IMR-90 (cell line): ENCODE results near the gene SYTL2. TPM values are rescaled to one million over a fixed set of nuclear protein-coding genes. Genes with fewer than 3 reads are reported as not detected.
"Not testable (repeated sequence)": the region's sequence is repeated elsewhere in the genome, so short reads cannot be mapped to it uniquely, and the experiment has no call there.

Source experiments
- ATAC-seq: fragments of 200-7000 bp; cut with Tn5 transposase; 2 replicates; pipeline ENCODE4 v1.9.1; 2020; ENCODE audit warnings: low read depth, mild to moderate bottlenecking, moderate library complexity
- BruUV-seq: library from RNA; stranded (reverse); fragments of 400-500 nt; replicated peaks from 2 replicates; lab custom pipeline; 2021; lab: Mats Ljungman, UMichigan
- CTCF ChIA-PET: fragments of 300-600 bp; formaldehyde crosslinking; extraction: SDS; loops from one replicate; lab custom pipeline; 2021; ENCODE audit warnings: antibody characterized with exemption; lab: Yijun Ruan, JAX
- POLR2A ChIA-PET: fragments of 300-600 bp; sonication (Branson Sonifier 250); formaldehyde crosslinking; loops from one replicate; lab custom pipeline; 2022; ENCODE audit warnings: antibody characterized with exemption; ENCODE audit not compliant: unreplicated experiment; lab: Charles Lee
- DNase-seq: peaks from one replicate; pipeline ENCODE4 v3.0.0; 2013
- H2AFZ ChIP-seq: replicated peaks from 2 replicates; pipeline ENCODE3; 2013; ENCODE audit warnings: low read length, mild to moderate bottlenecking; ENCODE audit not compliant: poor library complexity
- H2AK5ac ChIP-seq: 2 replicates; pipeline ENCODE4 v1.6.1; 2013; ENCODE audit warnings: low read depth, low read length, inconsistent platforms
- H2AK9ac ChIP-seq: replicated peaks from 2 replicates; pipeline ENCODE3; 2013; ENCODE audit warnings: mild to moderate bottlenecking, low read depth, low read length, moderate library complexity; ENCODE audit not compliant: poor library complexity
- H2BK120ac ChIP-seq: 2 replicates; pipeline ENCODE4 v1.6.1; 2013; ENCODE audit warnings: low read depth, low read length, inconsistent platforms
- H2BK15ac ChIP-seq: 3 replicates; pipeline ENCODE4 v1.6.1; 2013; ENCODE audit warnings: low read depth, low read length, inconsistent platforms
- H2BK20ac ChIP-seq: 2 replicates; pipeline ENCODE4 v1.6.1; 2013; ENCODE audit warnings: low read depth, mild to moderate bottlenecking, inconsistent platforms, low read length, moderate library complexity
- H2BK5ac ChIP-seq: 2 replicates; pipeline ENCODE4 v1.6.1; 2013; ENCODE audit warnings: mild to moderate bottlenecking, low read depth, low read length, inconsistent platforms; ENCODE audit not compliant: poor library complexity, severe bottlenecking
- H3K14ac ChIP-seq: replicated peaks from 2 replicates; pipeline ENCODE4 v1.6.1; 2013; ENCODE audit warnings: low read depth, low read length, inconsistent platforms
- H3K18ac ChIP-seq: 2 replicates; pipeline ENCODE4 v1.6.1; 2013; ENCODE audit warnings: low read depth, low read length, control low read depth
- H3K23ac ChIP-seq: 2 replicates; pipeline ENCODE4 v1.6.1; 2013; ENCODE audit warnings: low read depth, low read length, inconsistent platforms
- H3K27ac ChIP-seq: 2 replicates; pipeline ENCODE4 v1.5.1; 2013; ENCODE audit warnings: mild to moderate bottlenecking, control low read depth, low read length; ENCODE audit not compliant: insufficient read depth
- H3K27me3 ChIP-seq: 2 replicates; pipeline ENCODE4 v1.6.1; 2013; ENCODE audit warnings: low read length; ENCODE audit not compliant: control insufficient read depth, insufficient read depth
- H3K36me3 ChIP-seq: 2 replicates; pipeline ENCODE4 v1.6.1; 2013; ENCODE audit warnings: low read length, mixed read lengths; ENCODE audit not compliant: control insufficient read depth, insufficient read depth
- H3K4ac ChIP-seq: 2 replicates; pipeline ENCODE4 v1.6.1; 2013; ENCODE audit warnings: low read depth, low read length, inconsistent platforms
- H3K4me1 ChIP-seq: 2 replicates; pipeline ENCODE4 v1.6.1; 2013; ENCODE audit warnings: low read length, mixed read lengths; ENCODE audit not compliant: control insufficient read depth, insufficient read depth
- H3K4me2 ChIP-seq: 2 replicates; pipeline ENCODE4 v1.6.1; 2013; ENCODE audit warnings: low read depth, mild to moderate bottlenecking, control low read depth, low read length, moderate library complexity
- H3K4me3 ChIP-seq: 2 replicates; pipeline ENCODE4 v1.5.1; 2013; ENCODE audit warnings: low read depth, mild to moderate bottlenecking, control low read depth, low read length, moderate library complexity; ENCODE audit not compliant: insufficient read depth
- H3K56ac ChIP-seq: 2 replicates; pipeline ENCODE4 v1.6.1; 2013; ENCODE audit warnings: low read length, inconsistent platforms; ENCODE audit not compliant: insufficient read depth; ENCODE audit errors: extremely low read depth
- H3K79me1 ChIP-seq, 2 experiments: 2 replicates each; pipeline ENCODE4 v1.6.1; 2013; ENCODE audit warnings: low read length in 2 of 2, inconsistent platforms in 1 of 2, low read depth in 1 of 2
- H3K9ac ChIP-seq: 2 replicates; pipeline ENCODE4 v1.6.1; 2013; ENCODE audit warnings: low read depth, low read length, control low read depth
- H3K9me1 ChIP-seq: 2 replicates; pipeline ENCODE4 v1.6.1; 2013; ENCODE audit warnings: low read length, inconsistent platforms; ENCODE audit not compliant: insufficient read depth
- H3K9me3 ChIP-seq: 2 replicates; pipeline ENCODE4 v1.6.1; 2013; ENCODE audit warnings: low read length; ENCODE audit not compliant: control insufficient read depth, insufficient read depth
- H4K20me1 ChIP-seq: 2 replicates; pipeline ENCODE4 v1.6.1; 2013; ENCODE audit warnings: low read length, inconsistent platforms; ENCODE audit not compliant: insufficient read depth
- H4K5ac ChIP-seq: 2 replicates; pipeline ENCODE4 v1.6.1; 2013; ENCODE audit warnings: mild to moderate bottlenecking, low read depth, low read length, control low read depth
- H4K8ac ChIP-seq, 2 experiments: 2 replicates each; pipeline ENCODE4 v1.6.1; 2013; ENCODE audit warnings: low read depth in 2 of 2, low read length in 2 of 2, control low read depth in 1 of 2, inconsistent platforms in 1 of 2
- H4K91ac ChIP-seq: 2 replicates; pipeline ENCODE4 v1.6.1; 2013; ENCODE audit warnings: low read depth, low read length, inconsistent platforms; ENCODE audit not compliant: insufficient read depth
- CEBPB ChIP-seq: IDR thresholded peaks from 2 replicates; pipeline ENCODE4 v1.6.1; 2012; ENCODE audit warnings: low read depth, low read length, improper control_type of control experiment
- ELK1 ChIP-seq: fragments of 150-350 bp; IDR thresholded peaks from 2 replicates; pipeline ENCODE4 v1.6.1; 2016; ENCODE audit warnings: low read depth, mild to moderate bottlenecking, low read length, moderate library complexity, borderline replicate concordance
- FOS ChIP-seq: fragments of 150-350 bp; IDR thresholded peaks from 2 replicates; pipeline ENCODE4 v1.6.1; 2016; ENCODE audit warnings: low read depth, low read length
- MAFK ChIP-seq: IDR thresholded peaks from 2 replicates; pipeline ENCODE4 v1.6.1; 2012; ENCODE audit warnings: low read depth, low read length, improper control_type of control experiment
- MAZ ChIP-seq: IDR thresholded peaks from 2 replicates; pipeline ENCODE4 v1.6.1; 2012; ENCODE audit warnings: low read depth, mild to moderate bottlenecking, low read length, improper control_type of control experiment, moderate library complexity, borderline replicate concordance
- MXI1 ChIP-seq: IDR thresholded peaks from 2 replicates; pipeline ENCODE4 v1.6.1; 2012; ENCODE audit warnings: low read depth, mild to moderate bottlenecking, low read length, moderate library complexity, borderline replicate concordance
- POLR2A ChIP-seq: IDR thresholded peaks from 2 replicates; pipeline ENCODE4 v1.6.1; 2012; ENCODE audit warnings: mild to moderate bottlenecking, low read depth, low read length
- RFX5 ChIP-seq: IDR thresholded peaks from 2 replicates; pipeline ENCODE4 v1.8.0; 2012; ENCODE audit warnings: low read depth, mild to moderate bottlenecking, low read length, moderate library complexity
- SMC3 ChIP-seq: fragments of 150-350 bp; IDR thresholded peaks from 2 replicates; pipeline ENCODE4 v1.6.1; 2016; ENCODE audit warnings: low read depth, mild to moderate bottlenecking, antibody characterized with exemption, low read length, moderate library complexity
- WGBS, 2 experiments: methylation state at CpG; one replicate each; pipeline versions ENCODE4 v1.1.5 to v1.1.7; 2013; ENCODE audit warnings: missing lambda C conversion rate in 2 of 2; ENCODE audit not compliant: insufficient read length in 1 of 2; ENCODE audit errors: extremely low coverage in 2 of 2; 5-methylcytosine and 5-hydroxymethylcytosine counted together
- dilution Hi-C: fragments of 300-500 bp; cut with HindIII; formaldehyde crosslinking; loops from one replicate; pipeline ENCODE4 v1.14.3; 2018; ENCODE audit warnings: low sequenced_read_pairs; ENCODE audit not compliant: unreplicated experiment
- in situ Hi-C: fragments of 300-500 bp; cut with MboI; formaldehyde crosslinking; loops from 3 replicates; pipeline ENCODE4 v1.14.3; 2019; ENCODE audit warnings: low sequenced_read_pairs, inconsistent platforms, mixed read lengths
- intact Hi-C: fragments of 100-400 bp; cut with micrococcal nuclease; formaldehyde crosslinking; loops from 2 replicates; pipeline ENCODE4 v1.10.0; 2022
- polyA plus RNA-seq, 3 experiments: library from polyadenylated mRNA; depleted of rRNA; stranded (reverse); fragments of >200 nt; gene quantifications; 2 replicates each; pipeline ENCODE4 v1.2.3, GENCODE V29; 2012; ENCODE audit warnings: low replicate concordance in 1 of 3
- total RNA-seq: library from RNA; depleted of rRNA; stranded (reverse); fragments of >200 nt; gene quantifications from 2 replicates; pipeline ENCODE4 v1.2.3, GENCODE V29; 2012

Gene SYTL2
- total and polyA plus RNA-seq, 2 of the 4 experiments (the other 2 are of a cell fraction), result 45.2 to 70.0 TPM

GRCh38 chr11:85843929-85844328 lies 33.0 kb upstream of the SYTL2 start:
- no TSS peak for BruUV-seq
- Histone ChIP-seq H3K23ac (no peak overlapping the region), H2AK5ac (no peak overlapping the region; the same call in 1 of the 2 replicates), H3K14ac (no peak overlapping the region), H4K91ac (no peak overlapping the region), H2BK5ac (no peak overlapping the region), H3K9me1 (peaks cover 7% of the 10 kb centered on the region; the same call in 1 of the 2 replicates), H2BK15ac (no peak overlapping the region), H3K18ac (no peak overlapping the region), H3K4me3 (no peak overlapping the region), H3K27ac (no peak overlapping the region), H3K9ac (no peak overlapping the region), H4K8ac (no peak overlapping the region), H3K36me3 (no peaks in the 10 kb centered on the region), H3K4me1 (peaks cover 2% of the 10 kb centered on the region; the same call in 1 of the 2 replicates), H2BK20ac (no peak overlapping the region), H3K56ac (no peak overlapping the region), H3K9me3 (no peaks in the 10 kb centered on the region; the same call in 1 of the 2 replicates), H3K79me1 (no peaks in the 10 kb centered on the region), H4K20me1 (no peaks in the 10 kb centered on the region), H2AK9ac (no peak overlapping the region), H4K5ac (no peak overlapping the region), H3K4me2 (no peak overlapping the region), H2BK120ac (no peak overlapping the region), H3K4ac (no peak overlapping the region), H3K27me3 (no peaks in the 10 kb centered on the region), H2AFZ (no peak overlapping the region)
- CTCF ChIA-PET, result no interaction called here
- no peak for DNase-seq
- no peak for ATAC-seq
- WGBS, 2 experiments, result no CpG with 5 or more reads among the region's 3 CpGs
- in situ Hi-C loops, result no loop called here
- no peak for TF ChIP-seq SMC3
- TF ChIP-seq POLR2A, result no peak
- TF ChIP-seq MAFK, result no peak
- TF ChIP-seq MAZ, result no peak
- TF ChIP-seq FOS, result no peak
- TF ChIP-seq CEBPB, result no peak
- TF ChIP-seq ELK1, result no peak
- TF ChIP-seq RFX5, result no peak
- no peak for TF ChIP-seq MXI1
- POLR2A ChIA-PET, result no interaction called here
- dilution Hi-C loops, result no loop called here
- intact Hi-C loops, result no loop called here

- intact Hi-C loops, H3K18ac ChIP-seq, H2AK9ac ChIP-seq, H3K79me1 ChIP-seq, H3K9me3 ChIP-seq, H4K5ac ChIP-seq, H4K20me1 ChIP-seq, in situ Hi-C loops, H3K9me1 ChIP-seq, H3K27me3 ChIP-seq, H3K4me1 ChIP-seq, H3K4ac ChIP-seq, H3K36me3 ChIP-seq, BruUV-seq, H2AK5ac ChIP-seq, H2BK20ac ChIP-seq, H2AFZ ChIP-seq, H2BK120ac ChIP-seq, H3K4me2 ChIP-seq, H3K23ac ChIP-seq, ATAC-seq, H3K27ac ChIP-seq, H3K9ac ChIP-seq, DNase-seq, CTCF ChIA-PET, H2BK5ac ChIP-seq, dilution Hi-C loops, H2BK15ac ChIP-seq, H3K4me3 ChIP-seq, H4K8ac ChIP-seq, H4K91ac ChIP-seq, H3K14ac ChIP-seq, H3K56ac ChIP-seq: not testable (repeated sequence)
- POLR2A ChIA-PET, result interaction anchor here (0.6 kb wide), 1 partner anchor 66 kb away, joined by 3 read pairs; no protein-coding TSS in a partner anchor
These were observed 30.0 kb upstream of the SYTL2 start for GRCh38 chr11:85840932-85841331.
